OCI-LY3 (cell line): Measurements from ENCODE around the gene LSM7.

Experiments
- CTCF ChIP-seq: fragments of 200-600, 300-600 bp; sonication (generic); IDR thresholded peaks from 2 replicates; pipeline ENCODE4 v1.5.1; 2014; ENCODE audit warnings: antibody characterized with exemption, low read length, low read depth
- EZH2phosphoT487 ChIP-seq: fragments of 200-600 bp; shearing (Covaris generic); IDR thresholded peaks from 2 replicates; pipeline ENCODE4 v1.6.1; 2018; ENCODE audit warnings: antibody characterized with exemption, mixed run types, low read depth

DNA sequence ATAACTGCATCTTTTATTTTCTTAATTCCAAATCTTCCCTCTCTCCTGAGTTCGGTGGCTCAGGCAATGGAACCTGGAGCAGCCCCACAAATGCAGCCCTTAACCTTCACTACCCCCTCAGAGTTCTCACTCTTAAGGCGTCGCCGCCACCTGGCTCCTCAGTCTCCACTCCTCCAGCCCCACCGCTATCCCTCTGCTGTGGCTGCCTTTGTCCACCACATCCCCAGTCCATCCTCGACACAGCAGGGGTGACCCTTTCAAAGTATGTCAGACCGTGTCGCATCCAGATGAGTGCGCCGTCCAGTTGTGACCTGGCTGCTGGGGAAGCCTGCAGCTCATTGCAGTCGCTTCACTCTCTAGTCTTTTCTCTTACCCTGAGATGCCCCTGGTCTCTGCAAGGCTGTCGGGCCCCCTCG lies 1.1 kb upstream of the LSM7 start:
- no peak for TF ChIP-seq CTCF
- TF ChIP-seq EZH2phosphoT487: no peak
